Neural progenitor cell (in vitro differentiated cells): ENCODE data around the gene GATA1. TPM values are rescaled to one million over a fixed set of nuclear protein-coding genes. Genes with fewer than 3 reads are reported as not detected.

Experiments
- DNase-seq: peaks from one replicate; pipeline ENCODE4 v3.0.0-alpha.2; 2016; ENCODE audit warnings: low spot score
- H2AFZ ChIP-seq: fragments of 200-600 bp; sonication (generic); replicated peaks from 2 replicates; pipeline ENCODE4 v1.6.1; 2016; ENCODE audit warnings: antibody characterized with exemption
- H3F3A ChIP-seq: fragments of 200-600 bp; sonication (generic); 2 replicates; pipeline ENCODE4 v1.6.1; 2016; ENCODE audit warnings: antibody characterized with exemption, low read depth
- H3K27ac ChIP-seq: fragments of 200-600 bp; sonication (generic); 2 replicates; pipeline ENCODE4 v1.5.1; 2016; ENCODE audit warnings: mild to moderate bottlenecking
- H3K27me3 ChIP-seq: fragments of 200-600 bp; sonication (generic); 2 replicates; pipeline ENCODE4 v1.6.1; 2016; ENCODE audit warnings: mild to moderate bottlenecking, moderate library complexity
- H3K36me3 ChIP-seq: fragments of 200-600 bp; sonication (generic); 2 replicates; pipeline ENCODE4 v1.5.1; 2016
- H3K4me1 ChIP-seq: fragments of 200-600 bp; sonication (generic); 2 replicates; pipeline ENCODE4 v1.6.1; 2016; ENCODE audit warnings: mixed run types
- H3K4me2 ChIP-seq: fragments of 200-600 bp; sonication (generic); 2 replicates; pipeline ENCODE4 v1.6.1; 2016
- H3K4me3 ChIP-seq: fragments of 200-600 bp; sonication (generic); 2 replicates; pipeline ENCODE4 v1.5.1; 2016
- H3K79me2 ChIP-seq: fragments of 200-600 bp; sonication (generic); 2 replicates; pipeline ENCODE4 v1.6.1; 2016; ENCODE audit warnings: low read depth
- H3K9ac ChIP-seq: fragments of 200-600 bp; sonication (generic); 2 replicates; pipeline ENCODE4 v1.6.1; 2016
- H3K9me3 ChIP-seq: fragments of 200-600 bp; sonication (generic); 2 replicates; pipeline ENCODE4 v1.5.1; 2016; ENCODE audit warnings: low read depth
- H4K20me1 ChIP-seq: fragments of 200-600 bp; sonication (generic); 2 replicates; pipeline ENCODE4 v1.6.1; 2016; ENCODE audit warnings: low read depth
- H3K27ac Mint-ChIP-seq: 3 replicates; pipeline ENCODE4 v1.8.0; 2021; ENCODE audit warnings: mixed read lengths
- H3K27me3 Mint-ChIP-seq: 2 replicates; pipeline ENCODE4 v1.8.0; 2022; ENCODE audit warnings: low read depth, mild to moderate bottlenecking, inconsistent platforms, moderate library complexity, mixed read lengths; ENCODE audit not compliant: insufficient read depth
- H3K36me3 Mint-ChIP-seq: 3 replicates; pipeline ENCODE4 v1.8.0; 2021; ENCODE audit warnings: mixed read lengths
- H3K4me1 Mint-ChIP-seq: 3 replicates; pipeline ENCODE4 v1.8.0; 2021; ENCODE audit warnings: mixed read lengths
- H3K4me3 Mint-ChIP-seq: 3 replicates; pipeline ENCODE4 v1.8.0; 2021; ENCODE audit warnings: mild to moderate bottlenecking, moderate library complexity, mixed read lengths
- H3K9me3 Mint-ChIP-seq: 3 replicates; pipeline ENCODE4 v1.8.0; 2020; ENCODE audit warnings: mixed read lengths
- EZH2 ChIP-seq: fragments of 200-600 bp; sonication (generic); IDR thresholded peaks from 2 replicates; pipeline ENCODE4 v1.6.1; 2017; ENCODE audit warnings: antibody characterized with exemption, mild to moderate bottlenecking, moderate library complexity
- EZH2phosphoT487 ChIP-seq: fragments of 200-600 bp; sonication (generic); IDR thresholded peaks from 2 replicates; pipeline ENCODE4 v1.6.1; 2017; ENCODE audit warnings: antibody characterized with exemption
- total RNA-seq: library from RNA; depleted of rRNA; stranded (reverse); fragments of >200 nt; gene quantifications from 2 replicates; pipeline ENCODE4 v1.2.3, GENCODE V29; 2015; ENCODE audit warnings: low replicate concordance
- TF ChIP-seq, protein P1 (sequence below): fragments of 200-600 bp; sonication (generic); IDR thresholded peaks from 2 replicates; pipeline ENCODE4 v1.5.1; 2017; ENCODE audit warnings: antibody characterized with exemption, mild to moderate bottlenecking

GATA1 gene
- total RNA-seq, 1 donor from 2014 or later: not detected

DNA sequence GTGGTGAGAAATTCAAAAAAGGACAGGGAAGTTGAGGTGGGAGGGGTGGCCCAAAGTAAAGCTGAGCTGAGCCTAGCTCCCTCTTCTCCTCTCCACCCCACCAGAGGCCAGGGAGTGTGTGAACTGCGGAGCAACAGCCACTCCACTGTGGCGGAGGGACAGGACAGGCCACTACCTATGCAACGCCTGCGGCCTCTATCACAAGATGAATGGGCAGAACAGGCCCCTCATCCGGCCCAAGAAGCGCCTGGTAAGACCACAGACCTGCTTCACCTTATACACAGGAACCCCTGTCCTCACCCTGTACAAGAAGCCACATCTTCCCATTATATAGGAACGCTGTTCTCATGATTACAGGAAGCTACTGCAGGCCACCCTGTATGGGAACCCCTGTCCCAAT, 5.8 kb downstream of the GATA1 start:
- Histone ChIP-seq H3F3A (no peaks in the 10 kb centered on the region), H3K4me1 (no peaks in the 10 kb centered on the region), H3K9me3 (no peaks in the 10 kb centered on the region), H3K4me3 (no peak overlapping the region), H3K9ac (no peak overlapping the region), H3K79me2 (no peaks in the 10 kb centered on the region), H3K4me2 (no peak overlapping the region), H3K27me3 (no peaks in the 10 kb centered on the region), H3K27ac (no peak overlapping the region), H2AFZ (no peak overlapping the region), H4K20me1 (no peaks in the 10 kb centered on the region), H3K36me3 (no peaks in the 10 kb centered on the region)
- H3K27me3 Mint-ChIP-seq: peaks cover 12% of the 10 kb centered on the region
- H3K4me1 Mint-ChIP-seq: peaks cover 5% of the 10 kb centered on the region
- peaks cover 10% of the 10 kb centered on the region for H3K9me3 Mint-ChIP-seq
- no peak overlapping the region for H3K27ac Mint-ChIP-seq
- DNase-seq: no peak
- H3K4me3 Mint-ChIP-seq: no peak overlapping the region
- TF ChIP-seq, protein P1, sequence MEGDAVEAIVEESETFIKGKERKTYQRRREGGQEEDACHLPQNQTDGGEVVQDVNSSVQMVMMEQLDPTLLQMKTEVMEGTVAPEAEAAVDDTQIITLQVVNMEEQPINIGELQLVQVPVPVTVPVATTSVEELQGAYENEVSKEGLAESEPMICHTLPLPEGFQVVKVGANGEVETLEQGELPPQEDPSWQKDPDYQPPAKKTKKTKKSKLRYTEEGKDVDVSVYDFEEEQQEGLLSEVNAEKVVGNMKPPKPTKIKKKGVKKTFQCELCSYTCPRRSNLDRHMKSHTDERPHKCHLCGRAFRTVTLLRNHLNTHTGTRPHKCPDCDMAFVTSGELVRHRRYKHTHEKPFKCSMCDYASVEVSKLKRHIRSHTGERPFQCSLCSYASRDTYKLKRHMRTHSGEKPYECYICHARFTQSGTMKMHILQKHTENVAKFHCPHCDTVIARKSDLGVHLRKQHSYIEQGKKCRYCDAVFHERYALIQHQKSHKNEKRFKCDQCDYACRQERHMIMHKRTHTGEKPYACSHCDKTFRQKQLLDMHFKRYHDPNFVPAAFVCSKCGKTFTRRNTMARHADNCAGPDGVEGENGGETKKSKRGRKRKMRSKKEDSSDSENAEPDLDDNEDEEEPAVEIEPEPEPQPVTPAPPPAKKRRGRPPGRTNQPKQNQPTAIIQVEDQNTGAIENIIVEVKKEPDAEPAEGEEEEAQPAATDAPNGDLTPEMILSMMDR: no peak
- TF ChIP-seq EZH2 (no peak), EZH2phosphoT487 (no peak)
- H3K36me3 Mint-ChIP-seq: no peaks in the 10 kb centered on the region

DNA sequence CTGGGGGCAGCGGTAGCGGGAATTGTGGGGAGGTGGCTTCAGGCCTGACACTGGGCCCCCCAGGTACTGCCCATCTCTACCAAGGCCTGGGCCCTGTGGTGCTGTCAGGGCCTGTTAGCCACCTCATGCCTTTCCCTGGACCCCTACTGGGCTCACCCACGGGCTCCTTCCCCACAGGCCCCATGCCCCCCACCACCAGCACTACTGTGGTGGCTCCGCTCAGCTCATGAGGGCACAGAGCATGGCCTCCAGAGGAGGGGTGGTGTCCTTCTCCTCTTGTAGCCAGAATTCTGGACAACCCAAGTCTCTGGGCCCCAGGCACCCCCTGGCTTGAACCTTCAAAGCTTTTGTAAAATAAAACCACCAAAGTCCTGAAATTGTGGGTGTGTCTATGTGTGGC, 7.5 kb downstream of the GATA1 start:
- Mint-ChIP-seq H3K4me3 (no peak overlapping the region), H3K27ac (no peak overlapping the region), H3K9me3 (peaks cover 5% of the 10 kb centered on the region), H3K36me3 (no peaks in the 10 kb centered on the region), H3K27me3 (peaks cover 12% of the 10 kb centered on the region), H3K4me1 (peaks cover 5% of the 10 kb centered on the region)
- DNase-seq: no peak
- Histone ChIP-seq H3K27ac (no peak overlapping the region), H3K9ac (no peak overlapping the region), H3F3A (no peaks in the 10 kb centered on the region), H3K4me2 (no peak overlapping the region), H3K79me2 (no peaks in the 10 kb centered on the region), H4K20me1 (no peaks in the 10 kb centered on the region), H3K27me3 (no peaks in the 10 kb centered on the region), H3K9me3 (no peaks in the 10 kb centered on the region), H2AFZ (no peak overlapping the region), H3K4me1 (no peaks in the 10 kb centered on the region), H3K4me3 (no peak overlapping the region), H3K36me3 (no peaks in the 10 kb centered on the region)
- TF ChIP-seq EZH2 (no peak), EZH2phosphoT487 (no peak)
- TF ChIP-seq, protein P1: no peak

DNA sequence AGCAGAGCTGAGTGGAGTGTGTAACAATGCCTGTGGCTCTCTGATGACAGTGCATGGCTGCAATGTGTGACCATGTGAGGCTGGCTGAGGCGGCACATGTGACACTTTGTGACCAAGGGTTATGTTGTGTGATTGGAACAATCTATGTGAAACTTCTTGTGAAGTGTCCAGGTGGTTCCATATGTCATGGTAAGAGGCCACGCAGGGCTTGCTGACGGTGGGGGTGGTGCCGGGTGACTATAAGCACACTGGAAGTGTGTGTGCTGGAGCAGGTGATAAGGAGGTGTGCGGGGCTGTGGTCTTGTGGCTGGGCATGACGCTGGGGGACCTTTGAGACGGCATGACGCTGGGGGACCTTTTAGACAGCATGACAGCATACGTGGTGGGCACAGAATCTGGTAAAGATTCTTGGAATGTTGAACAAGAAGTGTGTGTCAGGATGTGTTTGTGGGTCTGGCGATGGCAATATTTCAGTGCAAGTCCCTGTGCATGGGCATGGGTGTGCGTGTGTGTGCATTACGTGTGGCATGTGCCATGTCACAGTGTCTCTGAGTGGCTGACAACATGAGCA, 8.0 kb downstream of the GATA1 start:
- H3K4me1 Mint-ChIP-seq: peaks cover 5% of the 10 kb centered on the region
- no peak overlapping the region for H3K4me3 ChIP-seq
- no peaks in the 10 kb centered on the region for H3K79me2 ChIP-seq
- no peak overlapping the region for H3K4me2 ChIP-seq
- H3K27ac Mint-ChIP-seq: peak overlapping the region; percentile 5
- H4K20me1 ChIP-seq: no peaks in the 10 kb centered on the region
- TF ChIP-seq, protein P1: no peak
- TF ChIP-seq EZH2 (no peak), EZH2phosphoT487 (no peak)
- H3K4me1 ChIP-seq: no peaks in the 10 kb centered on the region
- no peaks in the 10 kb centered on the region for H3K36me3 Mint-ChIP-seq
- no peak overlapping the region for H2AFZ ChIP-seq
- no peaks in the 10 kb centered on the region for H3K27me3 ChIP-seq
- H3K9ac ChIP-seq: no peak overlapping the region
- H3K27ac ChIP-seq: no peak overlapping the region
- H3K9me3 ChIP-seq: no peaks in the 10 kb centered on the region
- no peaks in the 10 kb centered on the region for H3K36me3 ChIP-seq
- H3F3A ChIP-seq: no peaks in the 10 kb centered on the region
- DNase-seq: no peak
- H3K27me3 Mint-ChIP-seq: peaks cover 12% of the 10 kb centered on the region
- H3K4me3 Mint-ChIP-seq: peak overlapping the region; percentile 6
- H3K9me3 Mint-ChIP-seq: peaks cover 5% of the 10 kb centered on the region
